ENCODE results near the gene LRRC47. TPM values are rescaled to one million over a fixed set of nuclear protein-coding genes. Genes with fewer than 3 reads are reported as not detected.

Gene LRRC47
- total RNA-seq, 1 donor from 2014 or later, result 34.7 TPM

- no peak for DNase-seq (ENCODE audit: low read depth, low spot score)
Measured at GRCh38 chr1:3772715-3773571, 23.4 kb downstream of the LRRC47 start, which contains the start of gene SMIM1. TSS of gene SMIM1 (plus strand) at chr1:3772749. CDS start at chr1:3775374, 2,625 bp downstream.

- DNase-seq (ENCODE audit: low read depth, low spot score), result no peak
Measured at GRCh38 chr1:3772027-3772714, 24.1 kb downstream of the LRRC47 start.

- no peak for DNase-seq (ENCODE audit: low read depth, low spot score)
Measured at GRCh38 chr1:3771108-3772026, 24.9 kb downstream of the LRRC47 start.

- DNase-seq (ENCODE audit: low read depth, low spot score), result no peak
Measured at GRCh38 chr1:3770047-3770765, 26.1 kb downstream of the LRRC47 start.

GRCh38 chr1:3768811-3769390, 27.4 kb downstream of the LRRC47 start:
- DNase-seq (ENCODE audit: low read depth, low spot score), result no peak

GRCh38 chr1:3767328-3767925, 28.9 kb downstream of the LRRC47 start:
- no peak for DNase-seq (ENCODE audit: low read depth, low spot score)

- DNase-seq (ENCODE audit: low read depth, low spot score), result no peak
Measured at GRCh38 chr1:3763351-3764125, 32.8 kb downstream of the LRRC47 start.

GRCh38 chr1:3762873-3763228, 33.4 kb downstream of the LRRC47 start:
- DNase-seq (ENCODE audit: low read depth, low spot score), result no peak

GRCh38 chr1:3762151-3762872, 34.0 kb downstream of the LRRC47 start:
- no peak for DNase-seq (ENCODE audit: low read depth, low spot score)

- no peak for DNase-seq (ENCODE audit: low read depth, low spot score)
Measured at GRCh38 chr1:3761296-3762010, 34.8 kb downstream of the LRRC47 start.

- no peak for DNase-seq (ENCODE audit: low read depth, low spot score)
Measured at GRCh38 chr1:3759796-3760195, 36.5 kb downstream of the LRRC47 start.

- DNase-seq (ENCODE audit: low read depth, low spot score), result no peak
Measured at GRCh38 chr1:3759164-3759563, 37.1 kb downstream of the LRRC47 start.

- DNase-seq (ENCODE audit: low read depth, low spot score), result no peak
Measured at GRCh38 chr1:3756394-3756793, 39.9 kb downstream of the LRRC47 start.

GRCh38 chr1:3753656-3754454, 42.4 kb downstream of the LRRC47 start:
- no peak for DNase-seq (ENCODE audit: low read depth, low spot score)

- DNase-seq (ENCODE audit: low read depth, low spot score), result no peak
Measured at GRCh38 chr1:3752400-3752945, 43.8 kb downstream of the LRRC47 start, which contains the start of gene CCDC27. TSS of gene CCDC27 (plus strand) at chr1:3752450. CDS start at chr1:3752482, 32 bp downstream.

- no peak for DNase-seq (ENCODE audit: low read depth, low spot score)
Measured at GRCh38 chr1:3750741-3751140, 45.6 kb downstream of the LRRC47 start.

GRCh38 chr1:3749512-3749911, 46.8 kb downstream of the LRRC47 start:
- DNase-seq (ENCODE audit: low read depth, low spot score), result no peak

All from pulmonary artery endothelial cell (primary cell).